H1 (cell line): Measurements from ENCODE around the gene CENPVL1. TPM values are rescaled to one million over a fixed set of nuclear protein-coding genes. Genes with fewer than 3 reads are reported as not detected.

ENCODE experiments used
- CTCF ChIA-PET: fragments of 300-600 bp; sonication (Branson Sonifier 250); formaldehyde crosslinking; loops from one replicate; lab custom pipeline; 2021; ENCODE audit not compliant: partially characterized antibody; lab: Charles Lee
- POLR2A ChIA-PET: fragments of 300-600 bp; sonication (Branson Sonifier 250); formaldehyde crosslinking; loops from one replicate; lab custom pipeline; 2021; ENCODE audit warnings: inconsistent platforms; ENCODE audit not compliant: partially characterized antibody; lab: Charles Lee
- DNase-seq, 2 experiments: peaks; one replicate each; pipeline versions ENCODE4 v3.0.0 to v3.0.0-alpha.2; 2010 to 2022; ENCODE audit warnings: low spot score in 2 of 2, low read depth in 1 of 2, mixed read lengths in 1 of 2
- FAIRE-seq: peaks from 2 replicates; lab custom pipeline; 2011; peaks lifted over from hg19 to GRCh38; lab: Jason Lieb, UNC
- H2AFZ ChIP-seq: 2 replicates; pipeline ENCODE4 v1.8.1; 2012; ENCODE audit warnings: low read length, inconsistent platforms
- H2AK5ac ChIP-seq: 2 replicates; pipeline ENCODE4 v1.6.1; 2013; ENCODE audit warnings: low read depth, low read length
- H2BK120ac ChIP-seq: replicated peaks from 2 replicates; pipeline ENCODE3; 2013; ENCODE audit warnings: low read depth, low read length, inconsistent platforms
- H2BK12ac ChIP-seq: 2 replicates; pipeline ENCODE4 v1.6.1; 2013; ENCODE audit warnings: low read depth, low read length
- H2BK15ac ChIP-seq: 2 replicates; pipeline ENCODE4 v1.6.1; 2013; ENCODE audit warnings: low read length
- H2BK20ac ChIP-seq: 2 replicates; pipeline ENCODE4 v1.6.1; 2013; ENCODE audit warnings: low read length
- H2BK5ac ChIP-seq: 2 replicates; pipeline ENCODE4 v1.6.1; 2013; ENCODE audit warnings: low read depth, low read length
- H3K14ac ChIP-seq: 2 replicates; pipeline ENCODE4 v1.6.1; 2013; ENCODE audit warnings: inconsistent platforms; ENCODE audit not compliant: insufficient read length
- H3K18ac ChIP-seq: 2 replicates; pipeline ENCODE4 v1.6.1; 2013; ENCODE audit warnings: low read length; ENCODE audit errors: extremely low read depth
- H3K23ac ChIP-seq: 2 replicates; pipeline ENCODE4 v1.6.1; 2013; ENCODE audit warnings: inconsistent platforms; ENCODE audit not compliant: insufficient read length
- H3K23me2 ChIP-seq: 2 replicates; pipeline ENCODE4 v1.6.1; 2013; ENCODE audit warnings: low read depth, low read length
- H3K27ac ChIP-seq: 2 replicates; pipeline ENCODE4 v1.6.1; 2011; ENCODE audit warnings: low read depth, low read length, inconsistent platforms
- H3K27me3 ChIP-seq, 4 experiments: replicated peaks in 1 of 4; 1 replicate in 1 of 4; 2 replicates in 3 of 4; pipeline versions ENCODE4 v1.6.1 to v1.8.1; 2011 to 2013; ENCODE audit warnings: low read length in 3 of 4, mild to moderate bottlenecking in 3 of 4, inconsistent platforms in 2 of 4, mixed read lengths in 2 of 4, moderate library complexity in 1 of 4; ENCODE audit not compliant: control insufficient read depth in 3 of 4, insufficient read depth in 3 of 4; ENCODE audit errors: extremely low read depth in 1 of 4
- H3K36me3 ChIP-seq, 4 experiments: 2 replicates each; pipeline versions ENCODE4 v1.6.1 to v1.8.1; 2011 to 2013; ENCODE audit warnings: mild to moderate bottlenecking in 4 of 4, low read length in 3 of 4, moderate library complexity in 2 of 4, control low read depth in 1 of 4, inconsistent platforms in 1 of 4; ENCODE audit not compliant: insufficient read depth in 4 of 4, control insufficient read depth in 2 of 4
- H3K4ac ChIP-seq: replicated peaks from 2 replicates; pipeline ENCODE3; 2013; ENCODE audit warnings: low read length, low read depth, mixed read lengths, inconsistent platforms; ENCODE audit not compliant: insufficient read length
- H3K4me1 ChIP-seq, 4 experiments: replicated peaks in 1 of 4; 1 replicate in 1 of 4; 2 replicates in 3 of 4; pipeline versions ENCODE4 v1.6.1 to v1.8.1; 2011 to 2013; ENCODE audit warnings: low read length in 3 of 4, inconsistent platforms in 2 of 4, mixed read lengths in 1 of 4; ENCODE audit not compliant: insufficient read depth in 4 of 4, control insufficient read depth in 3 of 4
- H3K4me2 ChIP-seq, 2 experiments: 2 replicates each; pipeline versions ENCODE4 v1.6.1 to v1.8.1; 2011 to 2013; ENCODE audit warnings: low read depth in 2 of 2, low read length in 2 of 2, control low read depth in 1 of 2, inconsistent platforms in 1 of 2, mild to moderate bottlenecking in 1 of 2; ENCODE audit not compliant: insufficient read depth in 1 of 2
- H3K4me3 ChIP-seq, 4 experiments: fragments of 200-600, 300-600 bp in 1 of 4; sonication (generic), shearing (Covaris generic), sonication (Bioruptor Twin) in 1 of 4; 2 replicates each; pipeline versions ENCODE4 v1.5.1 to v1.8.1; 2011 to 2016; ENCODE audit warnings: low read length in 4 of 4, low read depth in 3 of 4, control low read depth in 2 of 4, inconsistent platforms in 2 of 4, mild to moderate bottlenecking in 2 of 4, mixed read lengths in 1 of 4, moderate library complexity in 1 of 4; ENCODE audit not compliant: insufficient read depth in 2 of 4; ENCODE audit errors: extremely low read depth in 1 of 4
- H3K56ac ChIP-seq: replicated peaks from 2 replicates; pipeline ENCODE3; 2013; ENCODE audit warnings: low read depth, mild to moderate bottlenecking, mixed read lengths, low read length, inconsistent platforms; ENCODE audit not compliant: insufficient read length
- H3K79me1 ChIP-seq: 2 replicates; pipeline ENCODE4 v1.6.1; 2013; ENCODE audit warnings: low read depth, low read length, control low read depth
- H3K79me2 ChIP-seq, 2 experiments: 2 replicates each; pipeline versions ENCODE4 v1.6.1 to v1.8.1; 2012 to 2013; ENCODE audit warnings: low read length in 2 of 2, mild to moderate bottlenecking in 2 of 2, inconsistent platforms in 1 of 2; ENCODE audit not compliant: insufficient read depth in 2 of 2, control insufficient read depth in 1 of 2
- H3K9ac ChIP-seq, 4 experiments: replicated peaks in 1 of 4; 1 replicate in 1 of 4; 2 replicates in 3 of 4; pipeline versions ENCODE4 v1.6.1 to v1.8.1; 2011 to 2013; ENCODE audit warnings: low read depth in 3 of 4, low read length in 3 of 4, control low read depth in 2 of 4, mild to moderate bottlenecking in 2 of 4, moderate library complexity in 2 of 4, inconsistent platforms in 1 of 4; ENCODE audit errors: extremely low read depth in 1 of 4
- H3K9me3 ChIP-seq, 2 experiments: 2 replicates each; pipeline versions ENCODE4 v1.6.1 to v1.8.1; 2012 to 2013; ENCODE audit warnings: mild to moderate bottlenecking in 2 of 2, moderate library complexity in 2 of 2, control low read depth in 1 of 2, inconsistent platforms in 1 of 2, low read depth in 1 of 2, low read length in 1 of 2, mixed read lengths in 1 of 2; ENCODE audit not compliant: insufficient read depth in 2 of 2
- H4K20me1 ChIP-seq, 2 experiments: replicated peaks in 1 of 2; 2 replicates each; pipeline versions ENCODE3 to v1.8.1; 2011 to 2013; ENCODE audit warnings: inconsistent platforms in 2 of 2, low read length in 2 of 2, mild to moderate bottlenecking in 1 of 2; ENCODE audit not compliant: insufficient read depth in 2 of 2, control insufficient read depth in 1 of 2
- H4K5ac ChIP-seq: 2 replicates; pipeline ENCODE4 v1.6.1; 2013; ENCODE audit warnings: low read length, low read depth, mixed read lengths, inconsistent platforms; ENCODE audit not compliant: insufficient read length
- H4K8ac ChIP-seq: 2 replicates; pipeline ENCODE4 v1.8.0; 2013; ENCODE audit warnings: mild to moderate bottlenecking, moderate library complexity, low read length, inconsistent platforms; ENCODE audit not compliant: insufficient read depth; ENCODE audit errors: extremely low read depth
- H4K91ac ChIP-seq: replicated peaks from 2 replicates; pipeline ENCODE3; 2013; ENCODE audit warnings: low read length, mixed read lengths, inconsistent platforms; ENCODE audit not compliant: insufficient read length
- SUZ12 ChIP-seq: fragments of 200-600 bp; sonication (generic); IDR thresholded peaks from 2 replicates; pipeline ENCODE4 v1.6.1; 2012; ENCODE audit warnings: mild to moderate bottlenecking, inconsistent platforms, low read length, moderate library complexity, mixed read lengths
- WGBS, 2 experiments: shearing (Covaris generic) in 1 of 2; methylation state at CpG; one replicate each; pipeline versions ENCODE4 v1.1.6 to v1.1.7; 2013 to 2015; ENCODE audit warnings: low lambda C conversion rate in 2 of 2, mixed read lengths in 2 of 2, inconsistent platforms in 1 of 2, low coverage in 1 of 2, missing lambda C conversion rate in 1 of 2; ENCODE audit not compliant: insufficient replicate concordance in 2 of 2, insufficient coverage in 1 of 2, insufficient read length in 1 of 2; ENCODE audit errors: extremely low coverage in 1 of 2, missing lambda C conversion rate in 1 of 2; 5-methylcytosine and 5-hydroxymethylcytosine counted together
- polyA plus RNA-seq, 7 experiments: library from polyadenylated mRNA; depleted of rRNA in 3 of 7; stranded (reverse) in 5 of 7; unstranded in 2 of 7; fragments of >200 nt in 5 of 7; fragments of 200-250 nt in 2 of 7; gene quantifications; 1 replicate in 5 of 7; 2 replicates in 1 of 7; 4 replicates in 1 of 7; pipeline versions ENCODE4 v1.2.1 to v1.2.3, GENCODE V29; 2011 to 2013; ENCODE audit warnings: missing spikeins in 2 of 7, mixed read lengths in 2 of 7
- total RNA-seq: library from RNA; stranded (reverse); fragmentation: NEBNext Ultra II Directional; extraction: Animal tissue kit (Norgen Biotek cat#: 25700); gene quantifications from 2 replicates; pipeline ENCODE4 v1.2.1, GENCODE V29; 2021

CENPVL1 gene
- total and polyA plus RNA-seq, 2 of the 8 experiments (the other 6 are each of a cell fraction or from before 2014, with no cell fraction given): 3.2 to 8.0 TPM

GRCh38 chrX:51737091-51737490 is 26.8 kb downstream of the CENPVL1 start:
- no peak overlapping the region for H4K8ac ChIP-seq
- no peak overlapping the region for H3K4me3 ChIP-seq
- H3K79me1 ChIP-seq: no peaks in the 10 kb centered on the region
- H2BK120ac ChIP-seq: no peak overlapping the region
- H2AK5ac ChIP-seq: no peak overlapping the region
- no peak overlapping the region for H2BK20ac ChIP-seq
- H3K9me3 ChIP-seq: no peaks in the 10 kb centered on the region
- H3K27ac ChIP-seq: no peak overlapping the region
- H3K36me3 ChIP-seq: no peaks in the 10 kb centered on the region
- CTCF ChIA-PET: no interaction called here
- H3K79me2 ChIP-seq: no peaks in the 10 kb centered on the region
- H4K20me1 ChIP-seq: no peaks in the 10 kb centered on the region
- no peak overlapping the region for H4K91ac ChIP-seq
- no peak overlapping the region for H3K4ac ChIP-seq
- H3K56ac ChIP-seq: no peak overlapping the region
- no peak overlapping the region for H3K23ac ChIP-seq
- no peak for FAIRE-seq
- no peak for TF ChIP-seq SUZ12
- H2BK5ac ChIP-seq: no peak overlapping the region
- no peak overlapping the region for H3K9ac ChIP-seq
- no peaks in the 10 kb centered on the region for H3K23me2 ChIP-seq
- H4K5ac ChIP-seq: no peak overlapping the region
- no peak overlapping the region for H2AFZ ChIP-seq
- H3K27me3 ChIP-seq: no peaks in the 10 kb centered on the region
- H3K4me1 ChIP-seq: peaks cover 0 to 2% (median 0%) of the 10 kb centered on the region in 4 experiments; a peak in 1 of 7 replicates
- 85% methylated on average over 2 of the region's 2 CpGs; no CpG with 5 or more reads in 1 of the 2 experiments for WGBS, 2 experiments
- no peak overlapping the region for H3K4me2 ChIP-seq
- no peak overlapping the region for H2BK15ac ChIP-seq
- no peak overlapping the region for H3K14ac ChIP-seq
- H2BK12ac ChIP-seq: no peak overlapping the region
- POLR2A ChIA-PET: no interaction called here
- no peak for DNase-seq
- H3K18ac ChIP-seq: no peak overlapping the region
